Calu3 (cell line): ENCODE data around the gene ZPBP. TPM values are rescaled to one million over a fixed set of nuclear protein-coding genes. Genes with fewer than 3 reads are reported as not detected.

ENCODE experiments used
- BruUV-seq: library from RNA; stranded (reverse); fragments of 400-500 nt; replicated peaks from 2 replicates; lab custom pipeline; 2021; lab: Mats Ljungman, UMichigan
- CTCF ChIA-PET: fragments of 300-600 bp; sonication (Branson Sonifier 250); formaldehyde crosslinking; loops from one replicate; lab custom pipeline; 2022; ENCODE audit warnings: antibody characterized with exemption; lab: Charles Lee
- DNase-seq: peaks from one replicate; pipeline ENCODE4 v3.0.0; 2022
- H3K27ac Mint-ChIP-seq: one replicate; pipeline ENCODE4 v1.8.0; 2022; ENCODE audit warnings: mixed read lengths; ENCODE audit not compliant: unreplicated experiment
- H3K27me3 Mint-ChIP-seq: one replicate; pipeline ENCODE4 v1.8.0; 2022; ENCODE audit warnings: mixed read lengths; ENCODE audit not compliant: unreplicated experiment
- H3K36me3 Mint-ChIP-seq: one replicate; pipeline ENCODE4 v1.8.0; 2022; ENCODE audit warnings: mild to moderate bottlenecking, moderate library complexity, mixed read lengths; ENCODE audit not compliant: insufficient read depth, unreplicated experiment
- H3K4me1 Mint-ChIP-seq: one replicate; pipeline ENCODE4 v1.8.0; 2022; ENCODE audit warnings: mild to moderate bottlenecking, low read depth, mixed read lengths; ENCODE audit not compliant: unreplicated experiment
- H3K4me3 Mint-ChIP-seq: one replicate; pipeline ENCODE4 v1.8.0; 2022; ENCODE audit warnings: mild to moderate bottlenecking, low read depth, moderate library complexity, mixed read lengths; ENCODE audit not compliant: unreplicated experiment
- H3K9me3 Mint-ChIP-seq: one replicate; pipeline ENCODE4 v1.8.0; 2022; ENCODE audit warnings: low read depth, mixed read lengths; ENCODE audit not compliant: unreplicated experiment
- intact Hi-C: fragments of 100-400 bp; cut with micrococcal nuclease; formaldehyde crosslinking; loops from one replicate; pipeline ENCODE4 v1.10.0; 2022; ENCODE audit not compliant: unreplicated experiment
- total RNA-seq: library from RNA; stranded (reverse); gene quantifications from 2 replicates; pipeline ENCODE4 v1.2.3, GENCODE V29; 2022
- TF ChIP-seq, protein P1 (sequence below): fragments of 200-600 bp; IDR thresholded peaks from one replicate; pipeline ENCODE4 v1.8.0; 2022; ENCODE audit warnings: antibody characterized with exemption; ENCODE audit not compliant: unreplicated experiment

The ZPBP gene
- total RNA-seq, 1 experiment from 2014 or later: not detected

DNA sequence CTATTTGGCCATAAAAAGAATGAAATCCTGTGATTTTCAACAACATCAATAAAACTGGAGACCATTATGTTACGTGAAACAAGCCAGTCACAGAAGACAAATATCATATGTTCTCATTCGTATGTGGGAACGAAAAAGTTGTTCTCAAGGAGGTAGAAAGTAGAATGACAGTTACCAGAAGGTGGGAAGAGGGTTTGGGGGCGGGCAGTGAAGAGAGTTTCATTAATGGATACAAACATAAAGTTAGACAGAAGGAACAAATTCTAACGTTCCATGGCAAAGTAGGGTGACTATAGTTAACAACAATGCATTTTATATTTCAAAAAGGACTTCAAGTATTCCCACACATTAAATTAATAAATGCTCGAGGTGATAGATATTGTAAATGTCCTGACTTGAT is 97.4 kb downstream of the ZPBP start:
- intact Hi-C loops: no loop called here
- H3K36me3 Mint-ChIP-seq: no peaks in the 10 kb centered on the region
- no peak overlapping the region for H3K27ac Mint-ChIP-seq
- CTCF ChIA-PET: no interaction called here
- no peak overlapping the region for H3K4me3 Mint-ChIP-seq
- H3K27me3 Mint-ChIP-seq: no peaks in the 10 kb centered on the region
- peaks cover 9% of the 10 kb centered on the region for H3K9me3 Mint-ChIP-seq
- no TSS peak for BruUV-seq
- TF ChIP-seq, protein P1, sequence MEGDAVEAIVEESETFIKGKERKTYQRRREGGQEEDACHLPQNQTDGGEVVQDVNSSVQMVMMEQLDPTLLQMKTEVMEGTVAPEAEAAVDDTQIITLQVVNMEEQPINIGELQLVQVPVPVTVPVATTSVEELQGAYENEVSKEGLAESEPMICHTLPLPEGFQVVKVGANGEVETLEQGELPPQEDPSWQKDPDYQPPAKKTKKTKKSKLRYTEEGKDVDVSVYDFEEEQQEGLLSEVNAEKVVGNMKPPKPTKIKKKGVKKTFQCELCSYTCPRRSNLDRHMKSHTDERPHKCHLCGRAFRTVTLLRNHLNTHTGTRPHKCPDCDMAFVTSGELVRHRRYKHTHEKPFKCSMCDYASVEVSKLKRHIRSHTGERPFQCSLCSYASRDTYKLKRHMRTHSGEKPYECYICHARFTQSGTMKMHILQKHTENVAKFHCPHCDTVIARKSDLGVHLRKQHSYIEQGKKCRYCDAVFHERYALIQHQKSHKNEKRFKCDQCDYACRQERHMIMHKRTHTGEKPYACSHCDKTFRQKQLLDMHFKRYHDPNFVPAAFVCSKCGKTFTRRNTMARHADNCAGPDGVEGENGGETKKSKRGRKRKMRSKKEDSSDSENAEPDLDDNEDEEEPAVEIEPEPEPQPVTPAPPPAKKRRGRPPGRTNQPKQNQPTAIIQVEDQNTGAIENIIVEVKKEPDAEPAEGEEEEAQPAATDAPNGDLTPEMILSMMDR: no peak
- DNase-seq: no peak
- no peaks in the 10 kb centered on the region for H3K4me1 Mint-ChIP-seq

DNA sequence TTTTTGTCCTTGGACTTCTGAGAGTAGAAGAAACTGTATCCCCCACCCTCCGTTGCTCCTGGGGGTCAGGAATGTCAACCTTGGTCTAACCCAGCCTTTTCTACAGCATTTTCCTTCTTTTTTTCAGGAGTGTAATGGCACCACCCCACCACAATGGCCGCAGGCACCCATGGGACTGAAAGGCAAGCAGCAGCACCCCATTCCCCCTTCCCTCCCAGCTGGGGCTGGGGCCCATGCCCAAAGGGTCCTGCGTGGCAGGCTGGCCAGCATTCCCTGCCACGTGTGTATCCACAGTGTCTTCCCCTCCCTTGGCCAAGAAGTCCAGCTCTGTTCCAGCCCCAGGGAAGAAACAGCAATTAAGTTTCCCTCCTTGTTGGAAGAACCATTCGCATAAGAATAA is 106.9 kb downstream of the ZPBP start:
- intact Hi-C loops: no loop called here

DNA sequence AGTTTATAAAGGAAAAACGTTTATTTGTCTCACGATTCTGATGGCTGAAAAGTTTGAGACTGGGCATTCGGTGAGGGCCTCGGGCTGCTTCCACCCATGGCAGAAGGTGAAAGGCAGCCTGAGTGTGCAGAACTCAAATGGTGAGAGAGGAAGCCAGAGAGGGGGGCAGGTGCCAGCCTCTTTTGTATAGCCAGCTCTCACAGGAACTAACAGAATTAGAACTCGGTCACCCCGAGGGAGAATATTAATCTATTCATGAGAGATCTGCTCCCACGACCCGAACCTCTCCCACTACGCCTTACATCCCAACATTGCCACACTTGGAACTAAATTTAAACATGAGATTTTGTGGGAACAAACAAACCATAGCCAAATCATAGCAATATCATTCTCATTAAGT is 112.6 kb downstream of the ZPBP start:
- Mint-ChIP-seq H3K36me3 (no peaks in the 10 kb centered on the region), H3K4me3 (no peak overlapping the region), H3K9me3 (no peaks in the 10 kb centered on the region), H3K27me3 (no peaks in the 10 kb centered on the region), H3K4me1 (no peaks in the 10 kb centered on the region), H3K27ac (no peak overlapping the region)
- intact Hi-C loops: no loop called here
- TF ChIP-seq, protein P1: no peak
- DNase-seq: no peak
- BruUV-seq: no TSS peak
- CTCF ChIA-PET: no interaction called here

More for the DNA sequence above, 106.9 kb downstream of the ZPBP start:
- H3K4me3 Mint-ChIP-seq: no peak overlapping the region
- no TSS peak for BruUV-seq
- peaks cover 5% of the 10 kb centered on the region for H3K9me3 Mint-ChIP-seq
- TF ChIP-seq, protein P1: no peak
- no peak overlapping the region for H3K27ac Mint-ChIP-seq
- peaks cover 3% of the 10 kb centered on the region for H3K36me3 Mint-ChIP-seq
- H3K27me3 Mint-ChIP-seq: no peaks in the 10 kb centered on the region
- CTCF ChIA-PET: no interaction called here
- no peaks in the 10 kb centered on the region for H3K4me1 Mint-ChIP-seq
- DNase-seq: no peak

DNA sequence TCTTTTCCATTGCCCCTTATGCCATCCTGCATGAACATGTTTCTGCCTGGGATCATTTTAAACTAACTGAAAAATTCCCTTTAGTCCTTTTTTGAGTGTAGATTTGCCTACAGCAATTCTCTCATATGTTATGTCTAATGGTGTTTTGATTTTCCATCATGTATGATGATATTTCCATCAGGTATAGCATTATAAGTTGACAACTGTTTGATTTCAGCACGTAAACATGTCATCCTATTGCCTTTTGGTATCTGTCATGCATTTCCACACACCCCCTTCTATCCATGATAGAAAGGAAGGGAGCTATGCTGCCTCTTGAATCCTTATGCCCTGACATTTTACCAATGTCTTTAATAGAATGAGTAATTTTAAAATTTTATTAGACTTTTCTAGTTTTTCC is 116.8 kb downstream of the ZPBP start:
- Mint-ChIP-seq H3K4me1 (no peaks in the 10 kb centered on the region), H3K9me3 (no peaks in the 10 kb centered on the region), H3K4me3 (no peak overlapping the region), H3K36me3 (no peaks in the 10 kb centered on the region), H3K27ac (no peak overlapping the region), H3K27me3 (no peaks in the 10 kb centered on the region)
- no TSS peak for BruUV-seq
- no peak for DNase-seq
- TF ChIP-seq, protein P1: no peak
- CTCF ChIA-PET: no interaction called here
- intact Hi-C loops: loop anchor here (10.0 kb wide), 1 partner anchor 61 kb away; no protein-coding TSS in a partner anchor
